ENCODE measurements around the gene SCAMP3.
"Not testable (repeated sequence)": the region's sequence is repeated elsewhere in the genome, so short reads cannot be mapped to it uniquely, and the experiment has no call there.

The SCAMP3 gene

DNA sequence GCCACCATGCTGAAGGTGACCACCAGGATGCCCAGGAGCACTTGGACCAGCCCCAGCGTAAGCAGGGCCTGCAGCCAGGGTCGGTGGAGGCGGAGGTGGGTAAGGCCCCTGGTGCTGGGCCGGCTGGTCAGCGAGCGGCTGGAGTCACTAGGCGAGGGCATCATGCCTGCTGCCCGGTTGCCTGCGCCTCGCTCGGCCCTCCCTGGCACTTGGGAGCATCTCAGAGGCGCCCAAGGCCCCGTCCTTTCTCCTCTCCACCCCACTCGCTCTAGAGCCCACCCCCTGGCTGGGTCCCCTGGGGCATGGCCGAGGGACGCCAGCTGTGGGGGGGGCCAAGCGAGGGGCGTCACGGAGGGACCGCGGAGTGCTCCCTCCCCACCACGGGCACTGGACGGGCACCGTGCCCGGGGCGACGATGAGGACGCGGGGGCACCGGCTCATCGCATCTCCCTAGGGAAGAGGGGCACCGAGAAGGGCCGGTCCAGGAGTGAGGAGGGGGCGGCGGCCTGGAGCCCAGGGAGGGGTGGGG, 7.4 kb downstream of the SCAMP3 start:
- DNase-seq (ENCODE audit: low read depth) = no peak

DNA sequence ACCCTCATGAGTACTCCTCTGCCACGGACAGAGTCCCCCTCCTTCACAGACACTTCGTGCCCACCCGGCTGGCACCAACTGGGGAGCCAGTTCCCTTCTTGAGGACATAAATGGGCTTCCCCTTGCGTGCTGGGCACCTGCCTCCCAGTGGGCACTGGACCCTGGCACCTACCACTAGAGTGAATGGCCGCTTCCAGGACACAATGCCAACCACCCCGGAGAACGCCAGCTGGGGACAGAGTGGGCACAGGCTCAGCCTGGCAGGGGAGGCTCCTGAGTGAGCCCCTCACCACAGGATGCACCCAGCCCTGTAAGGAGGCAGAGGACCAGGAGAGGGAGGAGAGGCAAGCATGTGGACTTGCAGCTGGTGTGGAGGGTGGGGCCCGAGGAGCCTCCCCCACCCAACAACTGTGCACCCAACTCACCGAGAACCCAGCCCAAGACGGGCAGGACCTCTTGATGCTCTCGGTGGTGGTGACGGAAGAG, 7.9 kb downstream of the SCAMP3 start:
- no peak for DNase-seq (ENCODE audit: low read depth)

DNA sequence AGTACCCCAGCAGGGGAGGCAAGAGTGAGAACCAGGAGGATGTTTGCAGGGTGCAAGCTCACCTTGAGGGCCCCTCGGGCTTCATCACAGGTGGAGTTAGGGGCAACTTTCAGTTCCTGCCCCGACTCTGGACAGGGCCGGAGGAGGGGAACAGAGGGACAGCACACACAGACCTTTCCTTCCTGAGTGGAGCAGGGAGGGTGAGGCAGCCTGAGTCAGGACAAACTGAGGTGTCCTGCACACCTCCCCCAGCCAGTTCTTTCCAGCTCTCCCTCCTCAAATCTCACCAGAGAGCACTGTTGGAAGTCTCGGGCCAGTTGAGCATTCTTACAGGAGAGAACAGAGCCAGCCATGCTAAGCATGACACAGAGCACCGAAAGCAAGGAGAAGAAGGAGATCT, 8.4 kb downstream of the SCAMP3 start:
- no peak for DNase-seq (ENCODE audit: low read depth)

DNA sequence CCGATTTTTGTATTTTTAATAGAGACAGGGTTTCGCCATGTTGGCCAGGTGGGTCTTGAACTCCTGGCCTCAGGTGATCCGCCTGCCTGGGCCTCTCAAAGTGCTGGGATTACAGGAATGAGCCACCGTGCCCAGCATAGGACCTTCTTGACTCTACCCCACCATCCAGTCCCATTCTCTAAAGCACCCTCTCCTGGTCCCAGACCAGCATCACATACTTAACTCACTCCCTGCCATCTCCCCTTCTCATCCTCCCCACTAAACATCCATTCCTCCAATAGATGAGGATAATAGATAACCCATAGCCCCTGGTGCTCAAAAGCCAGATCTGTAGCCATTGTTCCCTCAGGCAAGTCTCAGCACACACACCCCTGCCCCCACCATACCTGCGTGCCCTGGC, 9.0 kb downstream of the SCAMP3 start:
- DNase-seq (ENCODE audit: low read depth) = no peak

DNA sequence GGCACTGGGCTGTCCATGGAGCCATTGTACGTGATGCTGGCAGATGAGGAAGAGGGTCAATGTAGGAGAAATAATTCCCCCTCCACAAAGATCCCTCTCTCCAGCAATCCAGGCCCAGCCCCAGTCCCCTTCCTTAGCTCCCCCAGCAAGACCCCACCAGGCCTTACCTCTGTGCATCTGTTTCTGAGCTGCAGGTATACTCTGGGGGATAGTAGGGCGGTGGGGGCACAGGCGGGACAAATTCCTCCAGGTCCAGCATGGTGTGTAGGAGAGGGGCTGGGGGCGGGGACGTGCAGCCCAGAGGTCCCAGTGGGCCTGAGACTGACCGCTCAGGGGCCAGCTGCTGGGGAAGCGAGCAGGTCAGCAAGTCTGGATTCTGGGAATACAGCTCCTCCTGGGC, 10.6 kb downstream of the SCAMP3 start:
- no peak for DNase-seq (ENCODE audit: low read depth)

DNA sequence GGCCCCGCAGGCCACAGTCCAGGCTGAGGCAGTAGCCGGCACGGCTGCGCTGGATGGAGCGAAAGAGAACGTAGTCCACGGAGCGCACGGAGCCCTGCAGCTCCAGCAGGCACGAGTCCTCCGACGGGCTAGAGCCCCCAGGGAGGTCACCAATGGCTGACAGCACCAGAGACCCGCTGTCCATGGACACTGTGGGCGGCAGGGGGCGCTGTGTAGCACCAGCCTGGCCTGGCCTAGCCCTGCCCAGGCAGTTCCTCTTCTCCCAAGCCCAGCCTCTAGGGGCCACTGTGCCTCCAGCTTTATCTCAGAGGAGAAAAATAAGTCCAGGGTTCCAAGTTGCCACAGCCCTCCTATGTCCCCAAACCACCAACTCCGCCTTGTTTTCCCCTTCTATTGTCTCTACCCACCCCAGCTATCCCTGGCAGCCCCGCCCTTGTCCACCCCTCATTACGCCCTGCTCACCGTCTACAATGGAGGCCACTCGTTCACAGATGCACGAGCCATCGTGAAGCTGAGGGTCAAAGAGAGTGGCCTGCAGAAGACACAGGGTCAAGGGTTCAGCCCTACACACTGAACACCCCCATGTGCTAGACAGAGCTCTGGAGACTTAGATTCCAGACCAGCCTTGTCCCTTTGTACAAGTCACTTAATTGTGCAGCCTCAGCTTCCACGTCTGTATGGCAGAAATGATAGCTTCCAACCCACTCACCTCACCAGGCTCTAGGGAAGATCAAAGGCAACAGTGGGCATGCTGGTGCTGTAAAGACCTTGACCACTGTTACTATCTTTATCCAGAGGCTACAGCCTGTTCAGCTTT, 11.3 kb downstream of the SCAMP3 start:
- peak; percentile 90 for DNase-seq (ENCODE audit: low read depth)

DNA sequence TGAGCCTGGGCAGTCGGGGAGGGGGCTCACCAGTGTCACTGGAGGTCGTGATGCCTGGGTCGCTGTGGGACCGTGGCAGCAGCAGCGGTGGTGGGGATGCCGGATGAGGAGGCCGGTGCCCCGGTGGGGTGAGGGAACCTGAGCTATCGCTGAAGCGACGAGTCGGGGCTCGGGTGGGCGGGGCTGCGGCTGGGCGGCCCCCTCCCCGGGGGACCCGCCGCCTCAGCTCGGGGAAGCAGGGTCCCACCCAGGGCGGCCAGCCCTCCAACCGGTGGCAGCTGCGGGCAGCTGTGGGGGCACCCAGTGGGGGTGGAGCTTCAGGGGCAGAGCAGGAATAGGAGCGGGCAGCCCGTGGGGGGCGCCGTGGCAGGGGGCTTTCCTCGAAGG, 11.9 kb downstream of the SCAMP3 start:
- DNase-seq (ENCODE audit: low read depth) = no peak

DNA sequence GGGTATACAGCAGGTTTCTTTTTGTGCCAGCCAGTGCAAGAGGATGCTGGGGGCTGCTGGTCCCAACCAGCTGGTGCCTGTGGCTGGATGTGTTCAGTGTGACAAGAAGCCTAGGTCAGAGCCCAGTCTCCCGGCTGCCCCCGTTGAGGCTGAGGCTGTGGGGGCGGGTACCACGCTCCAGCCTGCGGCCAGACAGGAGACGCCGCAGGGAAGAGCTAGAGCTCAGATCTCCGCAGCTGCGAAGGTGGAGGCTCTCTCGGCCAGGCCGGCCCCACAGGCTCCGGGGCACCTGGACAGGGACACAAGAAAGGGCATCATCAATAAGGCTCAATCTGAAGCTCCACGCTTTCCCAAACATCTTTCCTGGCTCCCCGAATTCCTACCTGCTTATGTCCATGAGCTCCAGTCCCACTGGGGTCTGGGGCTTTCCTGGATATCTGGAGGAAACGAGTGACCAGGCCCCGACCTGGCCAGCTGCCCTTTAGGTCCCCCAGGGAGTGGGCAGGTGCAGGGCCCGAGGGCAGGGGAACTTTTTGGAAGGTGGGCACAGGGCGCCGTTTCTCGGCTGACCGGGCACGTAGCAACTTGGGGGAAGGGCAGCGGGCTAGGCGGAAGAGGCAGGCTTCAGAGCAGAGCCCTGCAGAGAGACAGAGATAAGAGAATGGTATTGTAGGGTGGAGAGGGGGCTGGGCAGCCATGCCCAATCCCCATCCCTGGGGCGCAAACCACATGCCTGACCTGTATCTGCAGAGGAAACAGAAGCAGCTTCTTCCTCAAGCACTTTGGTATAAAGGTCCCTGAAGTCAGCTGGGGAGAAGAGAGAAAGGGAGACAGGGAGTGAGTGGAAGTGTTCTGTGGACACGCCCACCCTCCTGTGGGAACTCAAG, 14.2 kb downstream of the SCAMP3 start:
- no peak for DNase-seq (ENCODE audit: low read depth)

DNA sequence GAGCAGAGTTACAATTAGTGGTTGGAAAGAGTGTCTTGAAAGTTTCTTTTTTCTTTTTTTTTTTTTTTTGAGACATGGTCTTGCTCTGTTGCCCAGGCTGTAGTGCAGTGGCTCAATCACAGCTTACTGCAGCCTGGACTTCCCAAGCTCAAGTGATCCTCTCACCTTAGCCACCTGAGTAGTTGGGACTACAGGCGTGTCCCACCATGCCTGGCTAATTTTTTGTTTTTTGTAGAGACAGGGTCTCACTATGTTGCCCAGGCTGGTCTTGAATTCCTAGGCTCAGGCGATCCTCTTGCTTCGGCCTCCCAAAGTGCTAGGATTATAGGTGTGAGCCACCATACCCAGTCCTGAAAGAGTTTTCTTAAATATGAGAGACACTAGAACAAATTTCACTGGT, 15.4 kb downstream of the SCAMP3 start:
- not testable (repeated sequence) for DNase-seq (ENCODE audit: low read depth)

DNA sequence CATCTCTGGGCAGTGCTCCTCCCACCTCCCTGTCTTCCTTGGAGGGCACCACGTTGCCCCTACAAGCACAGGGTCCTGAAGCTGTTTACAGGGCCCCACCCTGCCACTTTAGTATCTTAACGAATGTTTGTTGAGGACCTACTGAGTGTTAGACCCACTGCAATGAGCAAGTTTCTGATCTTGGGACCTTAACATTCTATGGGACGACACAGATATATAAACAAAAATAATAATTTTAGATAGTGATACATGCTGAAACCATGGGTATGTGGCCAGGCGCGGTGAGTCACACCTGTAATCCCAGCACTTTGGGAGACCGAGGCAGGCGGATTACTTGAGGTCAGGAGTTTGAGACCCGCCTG, 17.0 kb downstream of the SCAMP3 start:
- DNase-seq (ENCODE audit: low read depth) = no peak

DNA sequence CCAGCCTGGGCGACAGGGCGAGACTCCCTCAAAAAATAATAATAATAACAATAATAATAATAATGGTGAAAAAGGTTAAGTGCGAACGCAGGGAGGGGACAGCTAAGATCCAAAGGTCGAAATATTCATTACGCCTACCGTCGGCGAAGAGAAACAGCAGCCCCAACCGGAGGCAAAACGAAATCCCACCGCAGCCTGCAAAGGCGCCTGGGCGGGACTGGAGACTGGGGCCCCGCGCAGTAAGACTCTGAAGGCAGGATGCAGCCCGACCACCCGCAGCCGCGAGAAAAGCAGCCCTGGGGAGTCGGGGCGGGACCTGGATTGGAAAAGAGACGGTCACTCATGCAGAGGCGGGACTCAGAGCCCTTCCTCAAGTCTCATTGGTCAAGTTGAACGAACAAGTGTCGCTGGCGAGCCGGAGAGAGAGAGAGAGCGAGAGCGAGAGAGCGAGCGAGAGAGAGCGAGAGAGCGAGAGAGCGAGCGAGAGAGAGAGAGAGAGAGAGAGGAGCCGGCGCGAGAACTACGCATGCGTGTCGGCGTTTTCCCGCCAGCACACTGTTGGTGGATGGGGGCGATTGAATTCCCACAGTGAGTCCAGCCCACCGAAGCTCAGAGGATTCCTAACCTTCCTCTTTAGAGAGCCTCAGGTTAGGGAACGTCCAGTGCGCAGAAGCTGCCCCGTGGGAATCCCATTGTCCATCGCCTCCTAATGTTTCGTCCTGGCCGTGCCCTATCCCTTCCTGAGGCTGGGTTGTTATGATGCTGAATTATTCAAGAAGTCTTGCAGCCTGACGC, 17.6 kb downstream of the SCAMP3 start:
- peak; percentile 94 for DNase-seq (ENCODE audit: low read depth)

DNA sequence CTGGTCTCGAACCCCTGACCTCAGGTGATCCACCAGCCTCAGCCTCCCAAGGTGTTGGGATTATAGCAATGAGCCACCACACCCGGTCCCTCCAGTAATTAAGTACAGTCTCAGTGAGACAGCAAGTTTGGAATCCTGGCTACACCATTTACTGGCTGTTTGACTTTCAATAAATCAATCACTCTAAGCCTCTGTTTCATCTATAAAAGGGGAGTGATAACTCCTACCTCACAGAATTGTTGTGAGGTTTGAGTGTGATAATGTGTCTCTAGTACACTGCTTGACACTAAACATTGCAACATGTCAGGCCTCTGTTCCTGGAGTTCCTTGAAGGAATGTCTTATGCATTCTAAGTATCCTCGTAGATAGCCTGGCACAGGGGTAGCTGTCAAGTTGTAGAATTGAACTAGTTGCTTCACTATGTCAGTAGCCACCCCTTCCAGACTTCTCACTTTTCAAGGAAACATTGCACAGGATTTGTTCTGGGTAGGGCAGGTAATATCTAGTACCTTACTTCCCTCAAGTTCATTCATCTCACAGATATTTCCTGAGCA, 19.3 kb downstream of the SCAMP3 start:
- DNase-seq (ENCODE audit: low read depth) = no peak

DNA sequence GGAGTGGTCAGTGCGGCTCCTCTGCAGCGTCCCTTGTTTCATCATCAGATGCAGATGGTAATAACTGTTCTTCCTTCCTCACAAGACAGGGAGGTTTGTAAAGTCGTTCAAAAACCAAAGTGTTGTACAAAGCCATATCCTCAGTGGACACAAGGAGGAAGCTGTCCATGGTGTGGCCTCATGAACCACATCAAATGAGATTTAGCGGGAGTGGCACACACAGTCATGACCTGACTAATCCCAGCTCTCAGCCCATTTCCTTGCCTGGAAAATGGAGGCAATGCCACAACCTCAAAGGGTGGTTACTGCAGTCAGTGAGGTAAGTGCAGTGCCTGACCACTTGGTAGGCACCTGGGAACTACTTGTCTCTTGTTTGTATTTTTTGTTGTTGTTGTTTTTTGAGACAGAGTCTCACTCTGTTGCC, 20.3 kb downstream of the SCAMP3 start:
- DNase-seq (ENCODE audit: low read depth) = no peak

DNA sequence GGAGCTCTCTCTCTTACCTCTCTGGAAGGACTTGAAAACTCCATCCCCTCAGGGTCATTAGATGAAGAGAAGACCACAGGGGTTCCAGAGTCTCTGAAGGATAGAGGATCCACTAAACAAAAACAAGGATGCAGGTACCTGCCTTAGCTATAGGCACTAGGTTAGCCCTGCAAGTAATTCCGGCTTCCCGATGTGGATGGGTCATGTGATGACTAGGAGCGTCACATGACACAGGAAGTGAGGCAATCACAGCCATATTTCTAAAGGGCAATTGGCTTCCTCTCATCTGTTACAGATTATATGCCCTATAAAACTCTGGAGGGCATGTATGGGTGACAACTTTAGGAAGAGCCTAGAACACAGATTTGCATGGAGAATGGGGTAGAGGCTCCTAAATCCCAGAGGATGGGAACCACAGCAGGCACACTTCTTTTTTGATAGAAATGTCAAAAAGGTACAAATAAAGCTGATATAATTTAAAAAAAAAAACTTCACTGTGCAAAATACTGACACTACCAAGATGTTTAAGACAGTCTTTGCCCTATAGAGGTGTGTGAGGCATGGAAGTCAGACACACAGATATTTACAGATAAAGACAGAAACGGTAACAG, 21.0 kb downstream of the SCAMP3 start:
- DNase-seq (ENCODE audit: low read depth) = peak; percentile 62

DNA sequence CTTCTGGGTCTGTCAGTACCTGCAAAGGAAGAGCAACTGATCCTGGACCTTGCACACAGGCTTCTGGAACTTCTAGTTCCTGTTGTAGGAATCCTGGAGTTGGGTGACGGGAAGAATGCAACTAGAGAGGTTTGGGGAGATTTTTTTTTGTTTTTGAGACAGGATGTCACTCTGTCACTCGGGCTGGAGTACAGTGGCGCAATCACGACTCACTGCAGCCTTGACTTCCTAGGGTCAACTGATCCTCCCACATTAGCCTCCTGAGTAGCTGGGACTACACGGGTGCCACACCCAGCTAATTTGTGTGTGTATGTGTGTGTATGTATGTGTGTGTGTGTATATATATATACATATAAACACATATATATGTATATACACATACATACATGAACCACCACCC, 25.7 kb downstream of the SCAMP3 start:
- DNase-seq (ENCODE audit: low read depth) = no peak

DNA sequence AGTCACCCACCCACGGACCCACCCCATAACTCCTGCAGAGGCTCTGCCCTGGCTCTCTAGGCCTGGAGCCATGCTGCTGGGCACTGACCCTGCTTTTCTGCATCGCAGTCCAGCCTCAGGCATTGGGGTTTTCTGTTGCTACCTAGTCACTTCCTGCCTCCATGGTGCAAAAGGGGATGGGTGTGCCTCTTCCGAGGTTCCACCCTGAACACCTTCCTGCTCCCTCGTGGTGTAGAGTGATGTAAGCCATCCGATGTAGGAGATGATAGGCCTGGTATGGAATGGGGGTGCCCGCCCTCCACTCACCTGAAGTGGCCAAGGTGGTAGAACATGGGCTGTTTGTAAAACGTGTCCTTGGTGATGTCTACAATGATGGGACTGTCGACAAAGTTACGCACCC, 26.8 kb downstream of the SCAMP3 start:
- DNase-seq (ENCODE audit: low read depth) = not testable (repeated sequence)

DNA sequence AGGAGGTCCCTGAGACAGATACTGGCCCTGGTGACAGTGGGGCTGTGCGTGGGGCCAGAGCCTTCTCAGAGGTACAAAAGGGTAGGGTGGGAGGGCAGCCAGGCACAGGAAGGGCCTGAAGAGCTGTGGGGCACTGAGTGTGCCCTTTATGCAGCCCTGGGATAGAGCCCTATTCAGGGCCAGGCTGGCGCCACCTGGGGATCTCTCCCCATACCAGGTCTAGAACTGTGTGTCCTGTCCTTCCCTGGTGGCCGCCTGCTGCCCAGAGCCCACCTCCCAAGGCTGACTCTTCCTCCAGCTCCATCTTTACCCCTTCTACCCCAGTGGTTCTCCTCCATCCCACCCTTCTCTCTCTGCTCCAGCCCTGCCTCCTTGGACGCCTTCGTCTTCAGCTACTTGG, 28.7 kb downstream of the SCAMP3 start:
- not testable (repeated sequence) for DNase-seq (ENCODE audit: low read depth)

DNA sequence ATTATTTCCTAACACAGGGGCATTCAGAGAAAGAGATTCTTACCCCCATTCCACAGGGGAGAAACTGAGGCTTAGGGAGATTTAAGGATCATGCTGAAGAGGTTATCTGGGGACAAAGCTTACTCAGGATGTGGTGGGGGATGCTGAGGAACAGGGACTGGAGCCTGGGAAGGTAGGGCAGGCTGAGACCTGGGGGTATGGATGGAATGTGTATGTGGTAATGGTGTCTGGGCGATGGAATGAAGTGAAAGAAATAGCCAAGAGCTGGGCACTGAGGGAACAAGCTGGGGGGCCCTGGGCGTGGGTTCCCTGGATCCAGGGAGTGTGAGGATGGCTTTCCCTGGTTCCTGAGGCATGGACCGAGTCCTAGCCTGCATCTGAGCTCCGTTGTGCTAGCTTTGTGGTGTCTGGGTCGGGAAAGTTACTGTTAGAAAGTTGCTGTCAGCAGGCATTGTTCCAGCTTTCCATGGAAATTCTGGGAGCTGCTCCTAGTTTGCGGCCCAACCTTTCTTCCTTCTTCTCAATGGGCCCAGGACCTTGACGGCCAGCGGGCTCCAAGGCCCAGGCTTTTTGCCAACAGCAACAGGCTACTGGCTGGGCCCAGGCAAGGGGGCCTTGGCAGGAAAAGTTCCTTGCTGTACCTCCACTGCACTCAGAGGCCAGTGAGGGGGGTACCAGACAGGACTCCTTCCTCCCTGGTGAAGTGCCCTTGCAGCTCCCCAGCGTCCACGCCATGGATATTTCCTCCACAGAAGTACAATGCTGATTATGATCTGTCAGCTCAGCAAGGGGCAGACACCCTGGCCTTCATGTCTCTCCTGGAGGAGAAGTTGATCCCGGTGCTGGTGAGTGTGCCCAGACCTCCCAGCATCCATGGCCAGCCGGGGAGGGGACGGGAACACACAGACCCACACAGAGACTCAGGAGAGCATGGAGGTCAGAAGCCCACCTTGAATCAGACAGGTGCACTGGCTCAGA, 29.9 kb downstream of the SCAMP3 start:
- not testable (repeated sequence) for DNase-seq (ENCODE audit: low read depth)

DNA sequence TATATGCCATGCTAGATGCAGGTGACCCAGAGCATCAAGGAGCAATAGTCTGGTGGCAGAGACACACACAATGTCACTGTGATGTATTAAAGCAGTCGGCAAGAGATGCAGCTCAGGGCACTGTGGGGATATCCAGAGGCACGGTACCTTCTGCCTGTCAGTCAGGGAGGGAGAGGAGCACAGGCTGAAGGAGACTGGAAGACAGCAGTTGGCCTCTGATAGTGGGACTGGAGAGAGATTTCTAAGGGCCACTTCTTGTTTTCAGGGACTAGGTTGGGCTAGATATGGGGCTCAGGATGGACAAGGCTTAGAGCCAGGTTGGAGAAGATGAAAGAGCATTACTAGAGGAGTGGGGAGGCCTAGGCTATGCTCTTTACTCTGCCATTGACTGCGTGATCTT, 30.9 kb downstream of the SCAMP3 start:
- DNase-seq (ENCODE audit: low read depth) = not testable (repeated sequence)

DNA sequence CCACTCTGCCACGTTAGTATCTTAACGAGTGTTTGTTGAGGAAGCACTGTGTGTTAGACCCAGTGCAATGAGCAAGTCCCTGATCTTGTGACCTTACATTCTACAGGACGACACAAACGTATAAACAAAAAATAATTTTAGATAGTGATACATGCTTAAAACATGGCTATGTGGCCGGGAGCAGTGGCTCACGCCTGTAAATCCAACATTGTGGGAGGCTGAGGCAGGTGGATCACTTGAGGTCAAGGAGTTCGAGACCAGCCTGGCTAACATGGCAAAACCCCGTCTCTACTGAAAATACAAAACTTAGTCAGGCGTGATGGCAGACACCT, 34.1 kb downstream of the SCAMP3 start:
- DNase-seq (ENCODE audit: low read depth) = no peak
